ENCODE data around the gene PIM1.

DNA sequence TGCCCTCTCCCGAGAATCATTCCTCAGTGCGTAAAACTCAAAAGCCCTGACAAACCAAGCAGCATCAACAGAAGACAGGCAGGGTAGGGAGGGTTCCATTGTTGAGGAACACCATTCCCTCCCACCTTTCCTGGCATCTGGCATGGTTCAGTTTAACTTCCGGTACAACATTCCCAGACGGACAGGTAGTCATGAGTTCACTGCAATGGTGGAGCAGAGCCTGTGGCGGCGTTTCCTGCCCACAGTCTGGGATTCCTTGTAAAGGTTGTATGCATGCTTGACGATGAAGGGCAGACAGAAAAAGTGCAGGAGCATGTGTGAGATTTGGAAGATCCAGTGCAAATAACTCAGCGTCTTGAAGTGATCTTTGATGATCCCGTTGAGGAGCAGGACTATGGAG lies 42.3 kb downstream of the PIM1 start:
- TF ChIP-seq, protein P1, sequence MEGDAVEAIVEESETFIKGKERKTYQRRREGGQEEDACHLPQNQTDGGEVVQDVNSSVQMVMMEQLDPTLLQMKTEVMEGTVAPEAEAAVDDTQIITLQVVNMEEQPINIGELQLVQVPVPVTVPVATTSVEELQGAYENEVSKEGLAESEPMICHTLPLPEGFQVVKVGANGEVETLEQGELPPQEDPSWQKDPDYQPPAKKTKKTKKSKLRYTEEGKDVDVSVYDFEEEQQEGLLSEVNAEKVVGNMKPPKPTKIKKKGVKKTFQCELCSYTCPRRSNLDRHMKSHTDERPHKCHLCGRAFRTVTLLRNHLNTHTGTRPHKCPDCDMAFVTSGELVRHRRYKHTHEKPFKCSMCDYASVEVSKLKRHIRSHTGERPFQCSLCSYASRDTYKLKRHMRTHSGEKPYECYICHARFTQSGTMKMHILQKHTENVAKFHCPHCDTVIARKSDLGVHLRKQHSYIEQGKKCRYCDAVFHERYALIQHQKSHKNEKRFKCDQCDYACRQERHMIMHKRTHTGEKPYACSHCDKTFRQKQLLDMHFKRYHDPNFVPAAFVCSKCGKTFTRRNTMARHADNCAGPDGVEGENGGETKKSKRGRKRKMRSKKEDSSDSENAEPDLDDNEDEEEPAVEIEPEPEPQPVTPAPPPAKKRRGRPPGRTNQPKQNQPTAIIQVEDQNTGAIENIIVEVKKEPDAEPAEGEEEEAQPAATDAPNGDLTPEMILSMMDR (IDR thresholded peaks at IDR 0.05 in 2 of 3, conservative IDR thresholded peaks at IDR 0.05 in 1 of 3; ENCODE audit: control insufficient read depth in 2 of 3, extremely low read depth in 1 of 3, insufficient read depth in 1 of 3, low read depth in 3 of 3, low read length in 3 of 3): no peak
- TF ChIP-seq, protein P2, sequence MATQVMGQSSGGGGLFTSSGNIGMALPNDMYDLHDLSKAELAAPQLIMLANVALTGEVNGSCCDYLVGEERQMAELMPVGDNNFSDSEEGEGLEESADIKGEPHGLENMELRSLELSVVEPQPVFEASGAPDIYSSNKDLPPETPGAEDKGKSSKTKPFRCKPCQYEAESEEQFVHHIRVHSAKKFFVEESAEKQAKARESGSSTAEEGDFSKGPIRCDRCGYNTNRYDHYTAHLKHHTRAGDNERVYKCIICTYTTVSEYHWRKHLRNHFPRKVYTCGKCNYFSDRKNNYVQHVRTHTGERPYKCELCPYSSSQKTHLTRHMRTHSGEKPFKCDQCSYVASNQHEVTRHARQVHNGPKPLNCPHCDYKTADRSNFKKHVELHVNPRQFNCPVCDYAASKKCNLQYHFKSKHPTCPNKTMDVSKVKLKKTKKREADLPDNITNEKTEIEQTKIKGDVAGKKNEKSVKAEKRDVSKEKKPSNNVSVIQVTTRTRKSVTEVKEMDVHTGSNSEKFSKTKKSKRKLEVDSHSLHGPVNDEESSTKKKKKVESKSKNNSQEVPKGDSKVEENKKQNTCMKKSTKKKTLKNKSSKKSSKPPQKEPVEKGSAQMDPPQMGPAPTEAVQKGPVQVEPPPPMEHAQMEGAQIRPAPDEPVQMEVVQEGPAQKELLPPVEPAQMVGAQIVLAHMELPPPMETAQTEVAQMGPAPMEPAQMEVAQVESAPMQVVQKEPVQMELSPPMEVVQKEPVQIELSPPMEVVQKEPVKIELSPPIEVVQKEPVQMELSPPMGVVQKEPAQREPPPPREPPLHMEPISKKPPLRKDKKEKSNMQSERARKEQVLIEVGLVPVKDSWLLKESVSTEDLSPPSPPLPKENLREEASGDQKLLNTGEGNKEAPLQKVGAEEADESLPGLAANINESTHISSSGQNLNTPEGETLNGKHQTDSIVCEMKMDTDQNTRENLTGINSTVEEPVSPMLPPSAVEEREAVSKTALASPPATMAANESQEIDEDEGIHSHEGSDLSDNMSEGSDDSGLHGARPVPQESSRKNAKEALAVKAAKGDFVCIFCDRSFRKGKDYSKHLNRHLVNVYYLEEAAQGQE (IDR thresholded peaks at IDR 0.05; ENCODE audit: low read depth, low read length): no peak
- no peak for TF ChIP-seq POLR2A (IDR thresholded peaks at IDR 0.05; ENCODE audit: low read depth, low read length)
- no peak for TF ChIP-seq CBX3 (IDR thresholded peaks at IDR 0.05; ENCODE audit: borderline replicate concordance, low read depth)
- no peak for TF ChIP-seq JUND (IDR thresholded peaks at IDR 0.05; ENCODE audit: low read depth, low read length)
- TF ChIP-seq KDM1A (IDR thresholded peaks at IDR 0.05; ENCODE audit: borderline replicate concordance): no peak
- no peak for TF ChIP-seq ZNF384 (IDR thresholded peaks at IDR 0.05; ENCODE audit: borderline replicate concordance, low read depth, low read length)
- TF ChIP-seq FOS (IDR thresholded peaks at IDR 0.05; ENCODE audit: borderline replicate concordance, extremely low read depth, insufficient read length): no peak
- TF ChIP-seq ZSCAN29 (IDR thresholded peaks at IDR 0.05): no peak
- no peak for TF ChIP-seq RFX5 (IDR thresholded peaks at IDR 0.05; ENCODE audit: low read depth, low read length)
